GM12872 (cell line): ENCODE results near the gene MT1M.

Experiments
- CTCF ChIP-seq: IDR thresholded peaks from 3 replicates; pipeline ENCODE4 v1.5.1; 2011; ENCODE audit warnings: low read depth, mild to moderate bottlenecking, low read length, moderate library complexity; ENCODE audit not compliant: insufficient read depth

The MT1M gene

GRCh38 chr16:56664506-56664905 lies 32.0 kb downstream of the MT1M start:
- no peak for TF ChIP-seq CTCF

- TF ChIP-seq CTCF, result no peak
Observed at GRCh38 chr16:56667581-56668571, 35.4 kb downstream of the MT1M start, which contains the start of gene MT1G. Gene MT1G, minus strand, starts transcription at chr16:56668065. Its CDS starts 72 bp downstream, at chr16:56667993.

GRCh38 chr16:56669005-56669839 lies 36.8 kb downstream of the MT1M start, which contains the start of gene MT1H:
Gene MT1H, plus strand, starts transcription at chr16:56669814. Its CDS starts 71 bp downstream, at chr16:56669885.
- no peak for TF ChIP-seq CTCF

GRCh38 chr16:56669840-56670619 lies 37.6 kb downstream of the MT1M start:
- no peak for TF ChIP-seq CTCF

- TF ChIP-seq CTCF, result no peak
Observed at GRCh38 chr16:56670620-56670934, 38.1 kb downstream of the MT1M start.

GRCh38 chr16:56672761-56673536 lies 40.5 kb downstream of the MT1M start:
- TF ChIP-seq CTCF, result no peak
